B cell (primary cell): ENCODE data around the gene MRPS15. TPM values are rescaled to one million over a fixed set of nuclear protein-coding genes. Genes with fewer than 3 reads are reported as not detected.
A peak's percentile ranks its signal among the peaks of the same experiment; 100 is the strongest.

Experiments
- ATAC-seq: fragments of 200-7000 bp; cut with Tn5 transposase; one replicate; pipeline ENCODE4 v1.10.0; 2021; ENCODE audit warnings: low read depth, mild to moderate bottlenecking, moderate number of reproducible peaks, moderate library complexity
- CTCF ChIA-PET: fragments of 350-600 bp; sonication (Branson Sonifier 250); formaldehyde crosslinking; loops from one replicate; lab custom pipeline; 2021; ENCODE audit warnings: antibody characterized with exemption, inconsistent platforms; lab: Charles Lee
- POLR2A ChIA-PET: fragments of 350-600 bp; sonication (Branson Sonifier 250); formaldehyde crosslinking; loops from one replicate; lab custom pipeline; 2021; ENCODE audit warnings: antibody characterized with exemption; lab: Charles Lee
- DNase-seq: peaks from one replicate; pipeline ENCODE4 v3.0.0; 2013
- H2AFZ ChIP-seq: 2 replicates; pipeline ENCODE4 v1.6.1; 2012; ENCODE audit warnings: mild to moderate bottlenecking, low read depth, low read length; ENCODE audit not compliant: insufficient read depth, poor library complexity, severe bottlenecking
- H3K27ac ChIP-seq, 2 donors: 1 replicate in 1 of 2; 2 replicates in 1 of 2; pipeline ENCODE4 v1.5.1; 2012 to 2013; ENCODE audit warnings: low read length in 2 of 2, mild to moderate bottlenecking in 2 of 2, moderate library complexity in 1 of 2
- H3K27me3 ChIP-seq, 4 experiments: fragments of 200-600 bp in 1 of 4; sonication (generic) in 1 of 4; replicated peaks in 1 of 4; 1 replicate in 2 of 4; 2 replicates in 2 of 4; pipeline versions ENCODE4 v1.6.1 to v1.7.0; 2013 to 2016; ENCODE audit warnings: low read length in 3 of 4, mild to moderate bottlenecking in 2 of 4, mixed read lengths in 1 of 4, moderate library complexity in 1 of 4; ENCODE audit not compliant: insufficient read depth in 4 of 4, control insufficient read depth in 3 of 4; ENCODE audit errors: control extremely low read depth in 1 of 4
- H3K36me3 ChIP-seq, 2 experiments: replicated peaks in 1 of 2; 1 replicate in 1 of 2; 2 replicates in 1 of 2; pipeline versions ENCODE4 v1.6.1 to v1.7.1; 2013; ENCODE audit warnings: low read length in 1 of 2; ENCODE audit not compliant: insufficient read depth in 2 of 2, control insufficient read depth in 1 of 2; ENCODE audit errors: control extremely low read depth in 1 of 2, extremely low read depth in 1 of 2
- H3K4me1 ChIP-seq, 2 donors: fragments of 200-600 bp in 1 of 2; sonication (generic) in 1 of 2; 1 replicate in 1 of 2; 2 replicates in 1 of 2; pipeline versions ENCODE4 v1.5.1 to v1.6.1; 2013 to 2017; ENCODE audit warnings: low read length in 2 of 2; ENCODE audit not compliant: control insufficient read depth in 2 of 2, insufficient read depth in 2 of 2
- H3K4me2 ChIP-seq: replicated peaks from 2 replicates; pipeline ENCODE3; 2012; ENCODE audit warnings: mild to moderate bottlenecking, low read depth, low read length; ENCODE audit not compliant: poor library complexity, severe bottlenecking
- H3K4me3 ChIP-seq, 5 experiments: fragments of 200-600 bp in 1 of 5; sonication (generic) in 1 of 5; 1 replicate in 3 of 5; 2 replicates in 2 of 5; pipeline versions ENCODE4 v1.5.1 to v1.7.0; 2011 to 2016; ENCODE audit warnings: low read length in 4 of 5, mild to moderate bottlenecking in 4 of 5, low read depth in 2 of 5, control low read depth in 1 of 5, moderate library complexity in 1 of 5; ENCODE audit not compliant: insufficient read depth in 1 of 5; ENCODE audit errors: control extremely low read depth in 1 of 5, extremely low read depth in 1 of 5
- H3K79me2 ChIP-seq: fragments of 200-600 bp; sonication (generic); one replicate; pipeline ENCODE4 v1.6.0; 2016; ENCODE audit warnings: low read length; ENCODE audit not compliant: control insufficient read depth, insufficient read depth
- H3K9ac ChIP-seq: fragments of 200-600 bp; sonication (generic); 2 replicates; pipeline ENCODE4 v1.6.1; 2017; ENCODE audit warnings: mild to moderate bottlenecking, low read length, moderate library complexity
- H3K9me3 ChIP-seq, 3 donors: one replicate each; pipeline versions ENCODE4 v1.6.1 to v1.7.1; 2013; ENCODE audit warnings: low read length in 2 of 3; ENCODE audit not compliant: control insufficient read depth in 2 of 3, insufficient read depth in 1 of 3; ENCODE audit errors: control extremely low read depth in 1 of 3
- H4K20me1 ChIP-seq: 2 replicates; pipeline ENCODE4 v1.6.0; 2012; ENCODE audit warnings: mild to moderate bottlenecking, low read length; ENCODE audit not compliant: insufficient read depth, control insufficient read depth, poor library complexity, severe bottlenecking
- H3K27ac Mint-ChIP-seq: one replicate; pipeline ENCODE4 v1.8.0; 2021; ENCODE audit warnings: mixed read lengths
- H3K27me3 Mint-ChIP-seq: one replicate; pipeline ENCODE4 v1.8.0; 2021; ENCODE audit warnings: mixed read lengths
- H3K4me1 Mint-ChIP-seq: one replicate; pipeline ENCODE4 v1.8.0; 2021; ENCODE audit warnings: mixed read lengths
- H3K4me3 Mint-ChIP-seq: one replicate; pipeline ENCODE4 v1.8.0; 2021; ENCODE audit warnings: mixed read lengths
- H3K9me3 Mint-ChIP-seq: one replicate; pipeline ENCODE4 v1.8.0; 2022; ENCODE audit warnings: mixed read lengths; ENCODE audit not compliant: insufficient read depth
- EZH2 ChIP-seq: IDR thresholded peaks from 2 replicates; pipeline ENCODE4 v1.6.1; 2012; ENCODE audit warnings: borderline replicate concordance, low read depth, mild to moderate bottlenecking, moderate library complexity, low read length; ENCODE audit not compliant: insufficient read depth, poor library complexity, severe bottlenecking
- WGBS: methylation state at CpG from one replicate; pipeline ENCODE4 v1.1.5; 2013; ENCODE audit warnings: missing lambda C conversion rate; ENCODE audit not compliant: insufficient coverage; 5-methylcytosine and 5-hydroxymethylcytosine counted together
- intact Hi-C: fragments of 100-400 bp; cut with micrococcal nuclease; formaldehyde crosslinking; loops from one replicate; pipeline ENCODE4 v1.10.0; 2022
- polyA plus RNA-seq: library from polyadenylated mRNA; depleted of rRNA; stranded (reverse); fragments of >200 nt; gene quantifications from 2 replicates; pipeline ENCODE4 v1.2.3, GENCODE V29; 2012
- total RNA-seq, 2 donors: library from RNA; stranded (reverse); fragments of 120-200 nt in 1 of 2; gene quantifications; 1 replicate in 1 of 2; 2 replicates in 1 of 2; pipeline versions ENCODE4 v1.2.3 to v1.2.4, GENCODE V29; 2013 to 2022
- TF ChIP-seq, protein P1 (sequence below): fragments of 200-600 bp; IDR thresholded peaks from one replicate; pipeline ENCODE4 v1.8.0; 2022; ENCODE audit warnings: antibody characterized with exemption, mild to moderate bottlenecking

MRPS15 gene
- total and polyA plus RNA-seq, 2 donors (not counting 1 experiment from before 2014, with no cell fraction given), result 27.1 to 34.4 TPM

GRCh38 chr1:36450919-36451305 lies 13.3 kb downstream of the MRPS15 start:
- CTCF ChIA-PET, result interaction anchor here (0.6 to 1.5 kb wide), 4 partner anchors 9 to 636 kb away, joined by 3 to 5 read pairs (median 4); partner anchors contain the start of gene MRPS15

More at GRCh38 chr1:36450919-36451305, 13.3 kb downstream of the MRPS15 start:
- ATAC-seq (no peak), DNase-seq (no peak)
- H3K4me3 ChIP-seq, result peak overlapping the region; percentile 67 to 86 (median 76)
- H3K9me3 Mint-ChIP-seq, result no peaks in the 10 kb centered on the region
- POLR2A ChIA-PET, result interaction anchor here (0.6 to 2.7 kb wide), 3 partner anchors 13 to 144 kb away, joined by 3 to 20 read pairs (median 3); partner anchors contain the start of genes MRPS15 and SH3D21
- H3K9me3 ChIP-seq, result no peaks in the 10 kb centered on the region
- H3K27ac Mint-ChIP-seq, result peak overlapping the region; percentile 96
- no peaks in the 10 kb centered on the region for H3K27me3 ChIP-seq
- peak overlapping the region; percentile 97 for H3K4me3 Mint-ChIP-seq
- H3K4me1 ChIP-seq, result peaks cover 3 to 15% of the 10 kb centered on the region in 2 donors
- peaks cover 3 to 12% of the 10 kb centered on the region in 2 experiments for H3K36me3 ChIP-seq
- 24% methylated on average over 10 of the region's 18 CpGs for WGBS
- no peaks in the 10 kb centered on the region for H3K27me3 Mint-ChIP-seq
- H3K79me2 ChIP-seq, result no peaks in the 10 kb centered on the region
- no peaks in the 10 kb centered on the region for H4K20me1 ChIP-seq
- peak overlapping the region; percentile 92 to 96 for H3K27ac ChIP-seq
- H3K9ac ChIP-seq, result peak overlapping the region; percentile 80
- peak overlapping the region; percentile 80 for H3K4me2 ChIP-seq
- intact Hi-C loops, result loop anchor here (1.0 to 2.0 kb wide), 4 partner anchors 13 to 1104 kb away; partner anchors contain the start of genes ADPRS, MRPS15 and SNIP1
- no peak for TF ChIP-seq EZH2
- TF ChIP-seq, protein P1, sequence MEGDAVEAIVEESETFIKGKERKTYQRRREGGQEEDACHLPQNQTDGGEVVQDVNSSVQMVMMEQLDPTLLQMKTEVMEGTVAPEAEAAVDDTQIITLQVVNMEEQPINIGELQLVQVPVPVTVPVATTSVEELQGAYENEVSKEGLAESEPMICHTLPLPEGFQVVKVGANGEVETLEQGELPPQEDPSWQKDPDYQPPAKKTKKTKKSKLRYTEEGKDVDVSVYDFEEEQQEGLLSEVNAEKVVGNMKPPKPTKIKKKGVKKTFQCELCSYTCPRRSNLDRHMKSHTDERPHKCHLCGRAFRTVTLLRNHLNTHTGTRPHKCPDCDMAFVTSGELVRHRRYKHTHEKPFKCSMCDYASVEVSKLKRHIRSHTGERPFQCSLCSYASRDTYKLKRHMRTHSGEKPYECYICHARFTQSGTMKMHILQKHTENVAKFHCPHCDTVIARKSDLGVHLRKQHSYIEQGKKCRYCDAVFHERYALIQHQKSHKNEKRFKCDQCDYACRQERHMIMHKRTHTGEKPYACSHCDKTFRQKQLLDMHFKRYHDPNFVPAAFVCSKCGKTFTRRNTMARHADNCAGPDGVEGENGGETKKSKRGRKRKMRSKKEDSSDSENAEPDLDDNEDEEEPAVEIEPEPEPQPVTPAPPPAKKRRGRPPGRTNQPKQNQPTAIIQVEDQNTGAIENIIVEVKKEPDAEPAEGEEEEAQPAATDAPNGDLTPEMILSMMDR, result no peak
- H2AFZ ChIP-seq, result peak overlapping the region; percentile 83
- peaks cover 18% of the 10 kb centered on the region for H3K4me1 Mint-ChIP-seq
